ENCODE data around the gene KRTAP4-4.
"Not testable (repeated sequence)": the region's sequence is repeated elsewhere in the genome, so short reads cannot be mapped to it uniquely, and the experiment has no call there.

DNA sequence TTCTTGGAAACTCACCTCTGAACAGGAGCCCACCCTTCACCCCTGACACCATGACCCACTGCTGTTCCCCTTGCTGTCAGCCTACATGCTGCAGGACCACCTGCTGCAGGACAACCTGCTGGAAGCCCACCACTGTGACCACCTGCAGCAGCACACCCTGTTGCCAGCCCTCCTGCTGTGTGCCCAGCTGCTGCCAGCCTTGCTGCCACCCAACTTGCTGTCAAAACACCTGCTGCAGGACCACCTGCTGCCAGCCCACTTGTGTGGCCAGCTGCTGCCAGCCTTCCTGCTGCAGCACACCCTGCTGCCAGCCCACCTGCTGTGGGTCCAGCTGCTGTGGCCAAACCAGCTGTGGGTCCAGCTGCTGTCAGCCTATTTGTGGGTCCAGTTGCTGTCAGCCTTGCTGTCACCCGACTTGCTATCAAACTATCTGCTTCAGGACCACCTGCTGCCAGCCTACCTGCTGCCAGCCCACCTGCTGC lies 29.3 kb upstream of the KRTAP4-4 start, which contains the start of gene KRTAP9-1:
- TF ChIP-seq, protein P1, sequence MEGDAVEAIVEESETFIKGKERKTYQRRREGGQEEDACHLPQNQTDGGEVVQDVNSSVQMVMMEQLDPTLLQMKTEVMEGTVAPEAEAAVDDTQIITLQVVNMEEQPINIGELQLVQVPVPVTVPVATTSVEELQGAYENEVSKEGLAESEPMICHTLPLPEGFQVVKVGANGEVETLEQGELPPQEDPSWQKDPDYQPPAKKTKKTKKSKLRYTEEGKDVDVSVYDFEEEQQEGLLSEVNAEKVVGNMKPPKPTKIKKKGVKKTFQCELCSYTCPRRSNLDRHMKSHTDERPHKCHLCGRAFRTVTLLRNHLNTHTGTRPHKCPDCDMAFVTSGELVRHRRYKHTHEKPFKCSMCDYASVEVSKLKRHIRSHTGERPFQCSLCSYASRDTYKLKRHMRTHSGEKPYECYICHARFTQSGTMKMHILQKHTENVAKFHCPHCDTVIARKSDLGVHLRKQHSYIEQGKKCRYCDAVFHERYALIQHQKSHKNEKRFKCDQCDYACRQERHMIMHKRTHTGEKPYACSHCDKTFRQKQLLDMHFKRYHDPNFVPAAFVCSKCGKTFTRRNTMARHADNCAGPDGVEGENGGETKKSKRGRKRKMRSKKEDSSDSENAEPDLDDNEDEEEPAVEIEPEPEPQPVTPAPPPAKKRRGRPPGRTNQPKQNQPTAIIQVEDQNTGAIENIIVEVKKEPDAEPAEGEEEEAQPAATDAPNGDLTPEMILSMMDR (IDR thresholded peaks at IDR 0.05), result not testable (repeated sequence)
- not testable (repeated sequence) for TF ChIP-seq POLR2A (IDR thresholded peaks at IDR 0.05)
